Stimulated activated CD8-positive, alpha-beta memory T cell treated with anti-CD3 and anti-CD28 coated beads, Interleukin-12 subunit alpha, Interleukin-12 subunit beta, amount 100 ng/mL, for 4 hours (primary cell): Measurements from ENCODE around the gene LTBP2.
A peak's percentile ranks its signal among the peaks of the same experiment; 100 is the strongest.

Experiments used
- DNase-seq: peaks from one replicate; pipeline ENCODE4 v3.0.0-alpha.2; 2020; ENCODE audit warnings: low read depth

Gene LTBP2

GRCh38 chr14:74612350-74613021 lies 449 bp upstream of the LTBP2 start:
- DNase-seq: peak; percentile 69

- no peak for DNase-seq
These were observed 979 bp downstream of the LTBP2 start for GRCh38 chr14:74610866-74611649.

DNA sequence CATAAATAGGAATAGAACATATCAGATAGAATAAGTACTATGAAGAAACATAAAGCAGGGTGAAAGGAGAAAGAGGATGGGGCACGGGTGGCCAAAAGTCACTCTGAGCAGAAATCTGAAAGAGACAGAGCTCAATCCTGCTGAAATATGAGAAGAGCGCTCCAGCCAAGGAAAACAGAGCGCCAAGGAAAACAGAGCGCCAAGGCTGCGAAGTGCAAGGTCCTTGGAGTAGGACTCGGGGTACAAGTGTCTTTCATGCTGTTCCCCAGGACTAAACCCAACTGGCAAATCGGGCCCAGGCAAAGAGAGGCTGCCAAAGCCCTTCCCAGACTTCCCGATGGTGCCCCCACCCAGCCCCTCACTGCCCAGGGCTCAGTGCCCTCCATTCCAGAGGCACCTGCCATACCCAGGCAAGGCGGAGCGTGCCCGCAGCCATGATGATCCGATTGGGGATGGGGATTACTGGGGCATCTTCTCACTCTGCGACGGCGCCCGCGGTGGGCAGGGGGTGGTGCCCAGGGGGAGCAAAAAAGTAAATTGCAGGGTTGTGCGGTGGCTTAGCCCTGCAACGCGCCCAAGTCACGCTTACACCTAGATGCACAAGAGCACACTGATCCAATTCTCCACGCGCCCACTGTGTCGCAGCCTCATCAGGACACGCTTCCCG lies 1.7 kb downstream of the LTBP2 start:
- DNase-seq: no peak

- DNase-seq: no peak
These were observed 2.3 kb downstream of the LTBP2 start for GRCh38 chr14:74609721-74610120.

GRCh38 chr14:74608959-74609611 lies 3.0 kb downstream of the LTBP2 start:
- DNase-seq: peak; percentile 65

DNA sequence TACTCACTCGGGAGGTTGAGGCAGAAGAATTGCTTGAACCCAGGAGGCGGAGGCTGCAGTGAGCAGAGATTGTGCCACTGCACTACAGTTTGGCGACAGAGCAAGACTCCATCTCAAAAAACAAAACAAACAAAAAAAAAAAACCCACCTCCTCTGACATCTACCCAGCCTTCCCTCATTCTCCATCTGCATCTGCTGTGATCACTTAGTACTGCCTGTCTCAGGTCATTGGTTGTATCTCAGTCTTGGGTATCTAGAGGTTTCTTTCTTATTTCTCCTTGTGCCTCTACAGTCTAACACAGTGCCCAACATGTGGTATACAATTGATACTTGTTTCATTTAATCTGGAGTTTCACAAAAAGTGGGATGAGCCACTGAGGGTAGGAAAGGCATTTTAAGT lies 5.3 kb downstream of the LTBP2 start:
- DNase-seq: no peak

- no peak for DNase-seq
These were observed 6.4 kb downstream of the LTBP2 start for GRCh38 chr14:74605531-74606223.

DNA sequence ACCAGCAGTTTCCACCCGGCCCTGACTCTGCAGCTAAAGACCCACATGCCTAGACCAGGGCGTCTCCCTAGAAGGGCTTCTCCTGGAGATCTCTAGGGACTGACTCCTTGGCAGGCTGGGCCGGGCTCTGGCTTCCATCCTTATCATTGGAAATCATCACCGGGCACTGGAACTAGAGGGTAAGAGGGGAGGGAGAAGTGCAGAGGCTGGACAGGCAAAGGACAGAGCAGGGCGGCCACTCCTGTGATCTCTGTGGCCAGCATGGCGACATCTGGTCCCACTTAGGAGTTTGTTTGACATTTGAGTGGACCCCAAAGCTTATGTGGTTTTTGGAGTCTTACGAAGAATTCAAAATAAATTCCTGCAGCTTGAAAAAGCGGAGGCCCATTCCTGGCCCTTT lies 7.1 kb downstream of the LTBP2 start:
- DNase-seq: no peak

GRCh38 chr14:74604157-74604556 lies 7.9 kb downstream of the LTBP2 start:
- DNase-seq: no peak

- no peak for DNase-seq
These were observed 10.1 kb downstream of the LTBP2 start for GRCh38 chr14:74601982-74602381.

DNA sequence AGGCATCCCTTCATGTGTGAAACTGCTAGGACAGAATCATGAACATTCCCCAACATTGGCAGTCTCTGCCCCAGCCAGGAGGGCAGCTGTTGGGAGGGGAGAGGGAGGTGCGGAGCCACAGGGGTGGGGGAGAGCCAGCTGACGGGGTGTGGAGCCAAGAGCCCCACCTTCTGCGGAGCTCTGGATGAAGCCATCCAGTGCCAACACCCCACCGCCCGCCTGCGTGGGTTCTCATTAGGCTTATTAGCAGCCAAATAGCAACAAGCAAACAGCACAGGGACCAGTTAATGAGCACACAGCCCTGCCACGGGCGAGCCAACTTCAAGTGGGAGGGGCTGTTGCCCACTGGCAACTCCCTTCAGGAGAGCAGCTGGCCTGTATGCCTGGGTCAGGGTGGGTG lies 12.1 kb downstream of the LTBP2 start:
- no peak for DNase-seq

GRCh38 chr14:74599321-74599761 lies 12.7 kb downstream of the LTBP2 start:
- no peak for DNase-seq

- DNase-seq: no peak
These were observed 15.1 kb downstream of the LTBP2 start for GRCh38 chr14:74596741-74597450.

DNA sequence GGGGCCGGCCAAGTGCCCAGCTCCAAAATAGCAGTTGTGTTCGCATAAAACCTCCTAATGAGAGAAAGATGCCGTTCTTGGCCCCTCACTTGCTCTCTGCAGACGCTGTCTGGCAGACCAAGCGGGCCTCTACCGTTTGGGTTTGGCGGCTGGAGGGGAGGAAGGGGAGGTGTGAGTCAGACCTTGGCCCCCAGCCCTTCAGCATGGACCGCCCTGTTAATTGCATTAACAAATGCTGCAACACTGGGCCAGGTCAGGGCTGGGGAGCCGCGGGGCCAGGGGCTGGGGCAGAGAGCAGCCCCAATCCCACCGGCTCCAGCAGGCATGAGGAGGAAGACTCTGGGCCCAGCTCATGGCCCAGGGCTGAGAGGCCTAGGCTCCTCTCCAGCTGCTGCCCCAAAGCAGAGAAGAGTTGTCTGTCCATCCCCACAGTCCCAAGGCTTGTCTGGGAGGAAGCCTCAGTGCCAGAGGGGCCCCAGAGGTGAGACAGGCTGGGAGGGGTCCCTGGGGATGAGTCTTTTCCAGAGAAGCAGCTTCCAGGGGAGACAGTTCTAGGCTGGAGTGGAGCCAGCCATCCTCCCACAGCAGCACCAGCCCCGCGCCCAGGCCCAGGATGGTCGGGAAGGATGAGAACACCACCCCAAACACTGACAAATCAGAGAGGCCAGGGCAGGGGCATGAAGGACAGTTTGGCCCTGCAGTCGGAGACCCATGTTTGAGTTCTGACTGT lies 16.9 kb downstream of the LTBP2 start:
- no peak for DNase-seq

- no peak for DNase-seq
These were observed 17.4 kb downstream of the LTBP2 start for GRCh38 chr14:74594606-74595005.

GRCh38 chr14:74594029-74594428 lies 18.0 kb downstream of the LTBP2 start:
- DNase-seq: no peak

GRCh38 chr14:74593241-74593953 lies 18.6 kb downstream of the LTBP2 start:
- no peak for DNase-seq

- DNase-seq: no peak
These were observed 19.4 kb downstream of the LTBP2 start for GRCh38 chr14:74592476-74593201.

GRCh38 chr14:74591899-74592298 lies 20.1 kb downstream of the LTBP2 start:
- no peak for DNase-seq
